Cerebellar nuclear complex (tissue), 1 donor: ENCODE measurements around the gene OR1F1.
"Not testable (repeated sequence)": the region's sequence is repeated elsewhere in the genome, so short reads cannot be mapped to it uniquely, and the experiment has no call there.

Source experiments
- DNase-seq, 2 experiments: peaks; one replicate each; lab custom pipeline; 2025; lab: John Stamatoyannopoulos, UW

Gene OR1F1

DNA sequence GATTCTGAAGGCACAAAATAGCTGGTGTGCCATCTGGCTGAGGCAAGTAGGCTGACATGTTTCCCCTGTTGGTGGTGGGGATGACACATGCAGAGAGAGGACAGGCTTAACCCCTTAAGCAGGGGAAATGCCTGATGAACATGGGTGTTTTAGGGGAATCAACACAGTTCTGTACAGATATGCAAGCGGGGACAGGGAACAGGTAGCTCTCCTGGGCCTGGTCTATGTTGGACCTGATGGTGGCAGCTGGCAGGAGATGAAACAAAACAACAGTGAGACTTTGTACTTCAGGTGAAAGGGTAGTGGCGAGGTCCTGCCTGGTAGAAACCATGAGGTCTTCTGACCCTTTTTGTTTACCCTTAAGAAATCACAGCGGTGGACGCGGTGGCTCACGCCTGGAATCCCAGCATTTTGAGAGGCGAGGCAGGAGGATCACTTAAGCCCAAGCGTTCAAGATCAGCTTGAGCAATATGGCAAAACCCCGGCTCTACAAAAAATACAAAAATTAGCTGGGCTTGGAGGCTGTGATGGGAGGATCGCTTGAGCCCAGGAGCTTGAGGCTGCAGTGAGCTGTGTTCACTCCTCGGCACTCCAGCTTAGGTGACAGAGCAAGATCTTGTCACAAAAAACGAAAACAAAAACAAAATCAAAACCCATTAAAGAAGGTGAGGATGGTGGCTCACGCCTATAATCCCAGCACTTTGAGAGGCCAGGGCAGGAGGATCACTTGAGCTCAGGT, 10.5 kb downstream of the OR1F1 start:
- DNase-seq, result no peak

DNA sequence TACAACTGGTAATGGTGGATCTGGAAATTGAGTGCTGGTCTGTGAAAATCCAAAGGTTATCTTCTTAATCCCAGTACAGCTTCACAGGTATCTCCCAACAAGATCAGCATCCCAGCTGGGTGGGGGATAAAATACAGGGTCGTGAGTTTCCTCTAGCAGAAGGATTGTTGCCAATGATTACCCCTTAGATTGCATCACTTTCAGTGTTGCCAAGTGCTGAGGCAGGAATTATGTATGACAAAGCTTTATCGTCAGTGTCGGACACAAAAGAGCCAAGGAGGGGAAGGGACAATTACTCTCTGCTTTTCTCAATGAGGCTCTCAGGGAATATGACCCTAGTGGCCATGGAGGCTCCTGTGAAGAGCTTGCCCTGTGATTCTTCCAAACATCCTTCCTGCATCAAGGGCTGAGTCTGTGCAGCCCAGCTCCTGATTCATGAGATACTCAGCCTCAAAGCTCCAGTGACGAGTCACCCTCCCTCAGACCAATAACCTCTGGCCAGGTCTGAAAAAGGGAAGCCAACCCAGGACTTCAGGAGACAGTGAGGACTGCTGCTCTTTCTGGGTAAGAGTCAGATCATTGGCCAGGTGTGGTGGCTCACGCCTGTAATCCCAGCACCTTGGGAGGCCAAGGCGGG, 15.0 kb downstream of the OR1F1 start:
- DNase-seq, result no peak

DNA sequence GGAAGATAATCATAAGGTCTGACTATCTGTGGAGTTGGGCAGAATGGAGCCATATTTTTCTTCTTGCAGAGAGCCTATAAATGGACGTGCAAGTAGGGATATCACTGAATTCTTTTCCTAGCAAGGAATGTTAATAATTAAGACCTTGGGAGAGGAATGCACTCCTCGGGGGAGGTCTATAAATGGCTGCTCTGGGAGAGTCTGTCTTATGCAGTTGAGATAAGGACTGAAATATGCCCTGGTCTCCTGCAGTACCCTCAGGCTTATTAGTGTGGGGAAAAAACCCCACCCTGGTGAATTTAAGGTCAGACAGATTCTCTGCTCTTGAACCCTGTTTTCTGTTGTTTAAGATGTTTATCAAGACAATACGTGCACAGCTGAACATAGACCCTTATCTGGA, 17.9 kb downstream of the OR1F1 start:
- not testable (repeated sequence) for DNase-seq

DNA sequence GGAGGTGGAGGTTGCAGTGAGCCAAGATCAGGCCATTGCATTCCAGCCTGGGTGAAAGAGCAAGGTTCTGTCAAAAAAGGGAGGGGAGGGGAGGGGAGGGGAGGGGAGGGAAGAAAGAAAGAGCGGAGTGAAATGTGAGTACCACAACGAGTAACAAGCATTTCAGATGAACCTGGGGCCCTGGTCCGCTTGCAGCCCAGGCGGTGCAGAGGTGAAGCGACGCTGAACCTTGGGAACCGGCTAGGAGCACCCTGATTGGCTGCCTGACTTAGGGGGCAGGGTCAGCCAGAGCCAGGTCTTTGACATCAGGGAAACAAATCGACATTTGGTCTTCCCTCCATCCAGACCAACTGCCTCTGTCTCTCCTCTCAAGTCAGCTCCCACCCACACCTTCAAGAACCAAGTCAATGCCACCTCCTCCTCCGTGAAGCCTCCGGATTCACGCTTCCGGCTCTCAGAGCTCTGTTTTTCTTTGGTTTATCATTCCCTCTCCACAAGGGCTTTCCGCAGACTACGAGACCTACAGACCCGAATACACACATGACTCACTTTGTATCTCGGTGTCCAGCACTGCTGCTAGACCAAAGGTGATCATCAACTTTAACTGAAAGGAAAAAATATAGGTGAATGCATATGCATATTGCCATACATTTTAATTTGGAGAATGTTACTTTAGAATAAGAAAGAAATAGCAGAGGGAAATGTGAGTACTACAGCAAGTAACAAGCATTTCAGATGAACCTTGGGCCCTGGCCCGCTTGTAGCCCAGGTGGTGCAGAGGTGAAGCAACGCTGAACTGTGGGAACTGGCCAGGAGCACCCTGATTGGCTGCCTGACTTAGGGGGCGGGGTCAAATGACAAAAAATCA, 19.3 kb downstream of the OR1F1 start:
- DNase-seq, result no peak

DNA sequence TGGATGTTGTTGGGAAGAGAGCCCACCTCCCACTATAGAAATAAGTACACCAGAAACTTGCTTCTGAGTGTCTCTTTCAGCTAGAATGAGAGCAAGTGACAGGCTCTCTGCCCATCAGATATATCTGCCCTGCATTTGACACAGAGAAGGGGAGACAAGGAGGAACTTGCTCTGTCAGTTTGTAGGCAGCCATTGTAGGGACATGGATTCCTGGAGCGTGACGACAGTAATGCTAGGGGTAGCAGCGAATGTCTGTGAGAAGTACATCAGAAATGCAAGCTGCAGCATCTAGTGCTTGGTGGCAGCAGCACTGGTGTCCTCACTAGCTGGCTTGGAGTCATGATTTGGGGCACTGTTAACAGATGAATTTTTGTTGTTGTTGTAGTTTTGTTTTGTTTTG, 24.0 kb downstream of the OR1F1 start:
- no peak for DNase-seq

DNA sequence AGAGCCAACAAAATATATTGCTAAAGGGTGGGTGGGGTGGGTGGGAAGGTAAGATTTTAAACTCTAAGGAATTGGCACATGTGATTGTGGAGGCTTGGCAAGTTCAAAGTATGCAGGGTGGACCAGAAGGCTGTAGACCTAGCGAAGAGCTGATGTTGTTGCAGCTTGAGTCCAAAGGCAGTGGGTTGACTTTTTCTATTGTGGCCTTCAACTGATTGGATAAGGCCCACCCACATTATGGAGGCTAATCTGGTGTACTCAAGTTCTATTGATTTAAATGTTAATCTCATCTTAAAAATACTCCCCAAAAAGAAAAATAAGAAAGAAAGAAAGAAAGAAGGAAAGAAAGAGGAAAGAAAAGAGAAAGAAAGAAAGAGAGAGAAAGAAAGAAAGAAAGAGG, 24.6 kb downstream of the OR1F1 start:
- DNase-seq, result no peak

DNA sequence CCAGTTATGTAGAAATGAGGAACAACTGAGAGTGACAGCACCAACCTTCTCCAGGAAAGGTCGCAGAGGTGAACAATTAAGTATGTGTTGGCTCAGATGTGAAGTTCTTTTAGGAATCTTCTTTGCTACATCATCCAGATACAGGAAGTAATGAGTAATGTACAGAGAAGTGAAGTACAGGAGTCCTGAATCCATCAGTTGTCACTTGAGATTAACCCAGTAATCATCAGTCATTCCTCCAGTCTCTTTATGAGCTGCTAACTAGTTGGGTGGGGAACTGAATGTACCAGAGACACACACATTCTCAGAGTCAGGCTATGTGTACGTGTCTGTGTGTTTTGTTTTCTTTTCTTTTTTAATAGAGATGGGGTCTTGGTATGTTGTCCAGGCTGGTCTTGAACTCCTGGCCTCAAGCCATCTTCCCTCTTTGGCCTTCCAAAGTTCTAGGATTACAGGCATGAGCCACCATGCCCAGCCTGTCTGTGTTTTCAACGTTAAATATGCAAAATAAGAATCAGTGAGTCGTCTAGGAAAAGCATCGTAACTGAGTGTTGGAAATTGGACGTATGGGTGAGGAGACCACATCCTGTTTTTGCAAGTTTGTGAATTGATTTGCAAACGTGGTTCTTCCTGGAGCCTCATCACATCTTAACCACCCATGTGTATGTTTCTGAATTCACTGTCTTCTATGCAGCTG, 27.0 kb downstream of the OR1F1 start:
- no peak for DNase-seq

DNA sequence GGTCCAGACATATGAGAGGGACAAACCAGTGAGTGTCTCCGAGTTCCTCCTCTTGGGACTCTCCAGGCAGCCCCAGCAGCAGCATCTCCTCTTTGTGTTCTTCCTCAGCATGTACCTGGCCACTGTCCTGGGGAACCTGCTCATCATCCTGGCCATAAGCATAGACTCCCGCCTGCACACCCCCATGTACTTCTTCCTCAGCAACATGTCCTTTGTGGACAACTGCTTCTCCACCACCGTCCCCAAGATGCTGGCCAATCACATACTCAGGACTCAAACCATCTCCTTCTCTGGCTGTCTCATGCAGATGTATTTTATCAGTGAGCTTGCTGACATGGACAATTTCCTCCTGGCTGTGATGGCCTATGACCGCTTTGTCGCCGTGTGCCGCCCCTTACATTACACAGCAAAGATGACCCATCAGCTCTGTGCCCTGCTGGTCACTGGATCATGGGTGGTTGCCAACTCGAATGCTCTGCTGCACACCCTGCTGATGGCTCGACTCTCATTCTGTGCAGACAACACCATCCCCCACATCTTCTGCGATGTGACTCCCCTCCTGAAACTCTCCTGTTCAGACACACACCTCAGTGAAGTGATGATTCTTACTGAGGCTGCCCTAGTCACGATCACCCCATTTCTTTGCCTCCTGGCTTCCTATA, 27.7 kb downstream of the OR1F1 start:
- no peak for DNase-seq

DNA sequence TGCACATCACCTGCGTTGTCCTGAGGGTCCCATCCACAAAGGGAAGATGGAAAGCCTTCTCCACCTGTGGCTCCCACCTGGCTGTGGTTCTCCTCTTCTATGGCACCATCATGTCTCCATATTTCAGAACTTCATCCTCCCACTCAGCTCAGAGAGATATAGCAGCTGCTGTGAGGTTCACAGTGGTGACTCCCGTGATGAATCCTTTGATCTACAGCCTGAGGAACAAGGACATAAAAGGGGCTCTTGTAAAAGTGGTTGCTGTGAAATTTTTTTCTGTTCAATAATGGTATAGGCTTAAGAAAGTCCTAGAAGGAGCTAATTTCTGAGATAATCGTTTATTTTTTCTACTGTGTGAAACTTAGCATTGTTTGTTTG, 28.2 kb downstream of the OR1F1 start:
- DNase-seq, result no peak

DNA sequence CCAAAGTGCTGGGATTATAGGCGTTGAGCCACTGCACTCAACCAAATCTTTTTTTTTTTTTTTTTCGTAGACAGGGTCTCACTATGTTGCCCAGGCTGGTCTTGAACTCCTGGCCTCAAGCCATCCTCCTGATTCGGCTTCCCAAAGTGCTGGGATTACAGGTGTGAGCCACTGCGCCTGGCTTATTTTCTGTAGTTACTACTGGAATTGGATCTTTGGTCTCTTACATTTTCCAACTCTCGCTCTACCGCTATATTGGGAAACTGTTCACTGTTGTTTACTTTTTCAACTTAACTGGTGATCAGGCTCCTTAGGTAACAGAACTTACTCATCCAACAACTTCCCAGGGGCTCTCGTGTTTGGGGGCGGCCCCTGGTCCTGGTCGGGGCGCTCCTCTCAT, 32.8 kb downstream of the OR1F1 start:
- DNase-seq, result no peak

DNA sequence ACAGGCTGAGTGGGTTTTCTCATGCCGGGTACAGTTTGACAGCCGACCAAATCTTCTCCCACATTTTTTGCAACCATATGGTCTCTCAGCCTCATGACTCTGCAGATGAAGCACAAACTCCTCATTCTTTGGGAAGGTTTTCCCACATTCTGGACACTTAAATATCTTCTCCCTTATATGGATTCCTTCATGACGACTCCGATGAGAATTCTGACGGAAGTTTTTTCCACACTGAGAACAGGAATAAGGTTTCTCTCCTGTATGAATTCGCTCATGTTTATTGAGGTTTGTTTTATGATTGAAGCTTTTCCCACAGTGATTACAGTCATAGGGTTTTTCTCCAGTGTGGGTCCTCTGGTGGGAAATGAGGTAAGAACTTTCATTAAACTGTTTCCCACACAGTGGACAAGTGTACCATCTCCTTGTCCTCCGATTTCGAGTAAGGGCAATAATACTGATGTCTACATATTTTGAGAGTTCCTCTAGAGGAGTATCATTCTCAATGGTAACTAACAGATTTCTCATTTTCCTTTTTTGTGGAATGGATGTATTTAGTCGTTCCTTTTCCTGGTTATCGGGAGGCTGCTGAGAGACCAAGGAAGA, 36.0 kb downstream of the OR1F1 start:
- DNase-seq, result no peak

DNA sequence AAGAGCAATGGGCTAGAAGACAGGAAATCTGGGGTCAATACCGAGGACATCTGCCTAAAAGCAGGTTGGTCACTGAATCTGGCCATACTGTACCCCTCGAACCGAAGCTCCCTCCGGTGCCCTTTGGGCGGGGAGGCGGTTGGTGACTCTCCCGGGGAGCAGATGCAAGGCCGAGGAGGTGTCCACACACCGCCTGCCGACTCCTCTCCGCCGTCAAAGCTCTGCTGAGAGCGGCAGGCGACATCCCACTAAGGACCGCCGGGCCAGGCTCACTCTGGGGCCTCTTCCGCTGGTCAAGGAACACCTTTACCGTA, 46.5 kb downstream of the OR1F1 start:
- no peak for DNase-seq

DNA sequence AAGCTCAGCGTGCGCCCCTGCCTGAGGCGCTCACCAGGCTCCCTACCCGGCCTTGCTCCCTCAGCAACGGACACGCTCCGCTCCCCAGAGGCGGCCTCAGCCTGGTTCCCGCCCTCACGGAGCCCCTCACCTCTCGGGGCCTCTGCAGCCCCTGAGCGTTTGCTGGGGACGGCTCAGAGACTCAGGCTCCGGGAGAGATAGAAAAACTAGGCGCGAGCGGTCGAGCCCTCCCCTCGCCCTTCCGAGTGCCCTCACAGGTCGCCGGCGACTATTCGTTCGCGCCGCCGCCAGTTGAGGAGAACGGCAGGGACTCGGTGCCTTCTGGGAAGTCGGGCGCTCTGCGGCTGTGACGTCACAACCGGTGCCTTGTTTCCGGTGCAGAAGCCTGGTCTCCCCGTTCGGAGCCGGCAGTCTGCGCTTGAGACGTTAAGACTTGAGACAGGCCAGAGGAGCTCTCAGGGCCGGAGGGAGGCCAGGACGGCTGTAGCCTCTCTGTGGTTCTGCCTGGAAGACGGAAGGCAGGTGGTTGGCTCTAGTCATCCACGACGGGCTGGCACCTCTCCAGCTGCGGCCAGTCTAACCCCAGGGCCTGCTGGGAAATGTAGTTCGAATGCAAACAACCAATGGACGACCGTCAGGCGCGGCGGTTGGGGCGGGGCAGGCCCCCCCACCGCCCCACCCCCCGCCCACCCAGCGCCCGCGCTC, 47.0 kb downstream of the OR1F1 start, which contains the start of gene ZNF200:
ZNF200 (minus strand) TSS at position 302 of the 705 bp plus-strand sequence. CDS start 1,403 bp downstream, outside the sequence.
- DNase-seq, result peak; percentile 49 to 87

DNA sequence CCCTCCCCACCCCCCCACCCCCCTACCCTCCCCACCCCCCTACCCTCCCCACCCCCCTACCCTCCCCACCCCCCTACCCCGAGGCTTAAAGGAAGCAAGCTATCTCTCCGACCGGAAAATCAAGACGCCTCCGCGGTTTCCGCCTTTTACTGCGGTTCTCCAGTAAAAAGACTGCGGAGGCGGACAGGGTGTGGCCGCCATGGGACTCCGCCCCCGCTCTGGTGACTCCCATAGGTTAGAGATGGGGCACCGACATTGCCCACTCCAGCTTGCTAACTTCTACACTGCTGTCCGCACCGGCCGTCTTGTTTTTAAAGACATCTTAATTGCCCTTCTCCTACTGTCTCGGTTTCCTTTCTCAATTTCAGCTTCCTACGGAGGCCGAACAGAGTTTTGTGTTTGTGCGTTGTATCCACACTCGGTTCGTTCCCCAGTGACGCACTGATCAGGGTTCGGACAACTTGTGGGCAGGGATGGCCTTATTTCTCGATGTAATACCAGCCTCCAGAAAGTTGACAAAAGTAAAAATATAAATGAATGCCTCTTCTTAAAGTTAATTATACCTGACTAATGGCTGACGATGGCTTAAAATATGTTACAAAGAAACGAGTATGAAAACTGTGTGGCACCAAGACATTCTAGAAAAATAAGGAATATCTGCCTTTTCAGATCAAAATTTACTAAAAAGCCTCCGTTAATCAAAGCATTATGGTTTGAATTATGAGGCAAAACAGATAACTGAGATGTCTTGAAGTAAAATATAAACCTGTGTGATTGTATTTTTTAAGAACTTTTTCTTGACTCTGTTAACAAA, 48.1 kb downstream of the OR1F1 start:
- no peak for DNase-seq

DNA sequence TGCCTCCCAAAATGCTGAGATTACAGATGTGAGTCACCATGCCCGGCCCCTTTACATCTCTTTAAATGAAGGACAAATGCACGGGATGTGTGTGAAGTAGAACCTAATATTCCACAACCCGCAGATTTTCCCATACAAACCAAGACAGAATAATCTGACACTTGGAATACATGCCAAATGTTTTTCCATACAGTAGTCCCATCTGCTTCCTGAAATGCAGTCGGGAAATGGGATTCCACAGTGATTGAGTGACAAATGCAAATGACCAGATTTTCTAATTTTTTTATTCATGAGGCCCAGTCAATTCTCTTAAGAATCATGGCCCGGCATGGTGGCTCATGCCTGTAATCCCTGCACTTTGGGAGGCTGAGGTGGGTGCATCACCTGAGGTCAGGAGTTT, 53.8 kb downstream of the OR1F1 start:
- no peak for DNase-seq

DNA sequence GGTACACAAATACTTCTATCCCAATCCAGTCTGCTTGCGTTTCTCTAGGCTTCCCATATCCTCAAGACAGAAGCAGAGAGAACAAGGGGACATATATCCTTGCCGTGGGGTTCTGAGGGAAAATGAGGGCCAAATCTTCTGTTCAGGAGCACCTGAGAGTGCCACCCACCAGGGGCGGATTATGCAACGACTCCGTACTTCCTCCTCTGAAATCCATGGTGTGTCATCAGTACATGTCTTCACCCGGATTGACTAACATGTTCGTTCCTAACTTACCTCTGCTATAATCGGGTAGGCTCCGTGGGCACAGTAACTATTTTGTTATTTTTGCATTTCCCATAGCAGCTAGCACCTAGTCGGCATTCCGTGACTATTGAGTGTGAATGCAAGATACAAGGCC, 54.7 kb downstream of the OR1F1 start:
- DNase-seq, result no peak

DNA sequence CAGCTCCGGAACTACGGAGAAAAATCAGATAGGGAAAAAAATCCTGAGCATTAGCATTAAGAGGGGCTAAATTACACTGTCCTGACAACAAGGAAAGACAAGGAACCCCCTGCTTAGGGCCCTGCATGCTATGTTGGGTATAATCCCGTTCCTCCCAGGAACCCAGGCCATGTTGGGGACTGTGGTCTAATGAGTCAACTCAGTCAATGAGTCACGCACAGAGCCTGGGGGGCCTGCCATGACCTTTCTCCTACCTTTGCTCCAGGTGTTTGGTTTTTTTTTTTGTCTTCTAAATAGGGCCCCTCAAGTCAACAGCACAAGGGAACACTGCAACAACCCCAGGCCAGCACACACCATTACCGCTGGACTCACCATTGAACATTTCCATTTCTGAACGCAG, 55.9 kb downstream of the OR1F1 start:
- no peak for DNase-seq

DNA sequence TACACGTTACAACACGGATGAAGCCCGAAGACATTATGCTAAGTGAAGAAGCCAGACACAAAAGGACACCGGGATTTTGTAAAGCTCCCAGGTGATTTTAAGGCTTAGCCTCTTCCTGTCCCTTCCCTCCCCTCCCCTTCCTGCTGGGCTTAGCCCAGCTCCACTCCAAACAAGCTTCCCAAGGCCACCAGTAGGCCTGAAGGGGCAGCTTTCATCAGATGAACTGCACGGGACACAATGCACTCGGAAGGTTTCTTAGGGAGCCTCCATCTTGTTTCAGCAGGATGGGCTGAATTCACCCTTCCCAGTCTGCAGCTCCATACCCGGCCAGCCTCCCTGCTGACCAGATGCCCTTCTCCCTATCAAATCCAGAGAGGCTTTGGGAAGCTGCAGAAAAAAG, 58.0 kb downstream of the OR1F1 start:
- no peak for DNase-seq

DNA sequence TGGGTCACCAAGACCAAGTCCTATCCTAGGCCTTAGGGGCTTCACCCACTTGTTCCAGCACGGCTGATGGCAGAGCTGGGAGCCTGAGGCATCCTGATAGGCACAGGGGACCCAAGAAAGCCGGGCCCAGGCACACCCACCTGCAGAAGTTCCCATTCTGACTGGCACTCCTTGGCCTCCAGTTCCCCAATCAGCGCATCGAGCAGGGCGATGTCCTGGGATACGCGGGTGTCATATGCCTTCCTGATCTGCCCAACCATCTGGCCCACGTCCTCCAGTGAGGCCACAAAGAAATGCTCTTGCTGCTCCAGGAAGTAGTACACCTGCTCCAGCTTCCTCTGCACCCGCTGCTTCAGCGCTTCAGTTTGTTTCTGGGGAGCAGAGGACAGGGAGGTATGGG, 58.9 kb downstream of the OR1F1 start:
- no peak for DNase-seq

DNA sequence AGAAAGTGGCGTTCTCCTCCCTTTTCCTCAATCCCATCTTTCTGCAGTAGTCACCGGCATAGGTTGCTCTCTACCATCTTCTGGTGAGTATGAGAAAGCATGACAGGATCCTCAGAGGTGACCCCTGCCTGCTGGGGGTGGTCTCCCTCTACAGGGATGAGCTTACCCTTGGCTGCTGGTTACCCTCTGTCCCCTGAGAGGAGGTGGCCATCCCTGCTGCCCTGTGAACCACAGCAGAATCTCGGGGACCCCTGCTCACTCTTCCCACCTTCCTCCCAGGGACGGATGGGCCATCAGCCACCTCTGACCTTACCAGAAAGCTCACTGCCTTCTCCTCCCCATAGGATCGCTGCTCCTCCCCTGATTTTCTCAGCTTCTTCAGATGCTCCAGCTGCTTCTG, 60.6 kb downstream of the OR1F1 start:
- DNase-seq, result no peak
